ENCODE measurements around the gene MYG1.
"Not testable (repeated sequence)": the region's sequence is repeated elsewhere in the genome, so short reads cannot be mapped to it uniquely, and the experiment has no call there.

MYG1 gene

DNA sequence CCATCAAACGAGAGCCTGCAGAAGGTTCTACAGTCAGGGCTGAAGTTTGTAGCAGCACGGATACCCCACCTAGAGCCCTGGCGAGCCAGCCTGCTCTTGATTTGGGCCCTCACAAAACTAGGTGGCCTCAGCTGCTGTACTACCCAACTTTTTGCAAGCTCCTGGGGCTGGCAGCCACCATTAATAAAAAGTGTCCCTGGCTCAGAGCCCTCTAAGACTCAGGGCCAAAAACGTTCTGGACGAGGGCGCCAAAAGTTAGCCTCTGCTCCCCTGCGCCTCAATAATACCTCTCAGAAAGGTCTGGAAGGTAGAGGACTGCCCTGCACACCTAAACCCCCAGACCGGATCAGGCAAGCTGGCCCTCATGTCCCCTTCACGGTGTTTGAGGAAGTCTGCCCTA, 13.0 kb upstream of the MYG1 start:
- DNase-seq (ENCODE audit: low read depth in 2 of 2, low spot score in 1 of 2), result no peak

DNA sequence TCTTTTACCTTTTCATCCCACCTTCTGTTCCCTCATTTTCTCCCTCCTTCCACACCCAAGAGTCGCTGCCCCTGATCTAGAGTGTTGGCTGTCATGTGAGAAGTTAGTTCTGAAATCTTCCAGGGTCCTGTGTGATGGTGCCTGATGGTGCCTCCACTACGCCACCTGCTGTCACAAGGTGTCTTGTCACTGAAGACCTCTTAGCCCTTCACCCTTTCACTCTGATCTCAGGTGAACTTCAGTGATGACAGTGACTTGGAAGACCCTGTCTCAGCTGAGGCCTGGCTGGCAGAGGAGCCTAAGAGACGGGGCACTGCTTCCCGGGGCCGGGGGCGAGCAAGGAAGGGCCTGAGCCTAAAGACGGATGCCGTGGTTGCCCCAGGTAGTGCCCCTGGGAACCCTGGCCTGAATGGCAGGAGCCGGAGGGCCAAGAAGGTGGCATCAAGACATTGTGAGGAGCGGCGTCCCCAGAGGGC, 11.7 kb upstream of the MYG1 start:
- peak; percentile 20 to 56 for DNase-seq (ENCODE audit: low read depth in 2 of 2, low spot score in 1 of 2)

- DNase-seq (ENCODE audit: low read depth in 2 of 2, low spot score in 1 of 2), result no peak
These were observed 11.2 kb upstream of the MYG1 start for GRCh38 chr12:53288322-53288721.

DNA sequence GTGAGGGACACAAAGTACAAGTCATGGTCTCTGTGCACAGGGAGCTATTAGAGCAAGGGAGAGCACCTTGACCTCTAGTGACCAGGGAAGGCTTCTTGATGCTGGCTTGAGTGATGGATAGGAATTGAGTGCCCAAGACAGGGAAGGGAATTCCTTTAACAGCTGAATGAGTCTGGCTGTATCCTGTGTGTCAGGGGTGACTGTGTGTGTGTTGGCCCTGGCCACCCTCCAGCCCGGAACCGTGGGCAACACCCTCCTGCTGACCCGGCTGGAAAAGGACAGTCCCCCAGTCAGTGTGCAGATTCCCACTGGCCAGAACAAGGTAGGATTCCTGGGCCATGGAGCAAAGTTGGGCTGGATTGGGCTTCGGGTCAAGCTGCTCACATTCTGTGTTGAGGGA, 9.6 kb upstream of the MYG1 start:
- DNase-seq (ENCODE audit: low read depth in 2 of 2, low spot score in 1 of 2), result no peak

GRCh38 chr12:53290661-53291060, 8.8 kb upstream of the MYG1 start:
- DNase-seq (ENCODE audit: low read depth in 2 of 2, low spot score in 1 of 2), result no peak

DNA sequence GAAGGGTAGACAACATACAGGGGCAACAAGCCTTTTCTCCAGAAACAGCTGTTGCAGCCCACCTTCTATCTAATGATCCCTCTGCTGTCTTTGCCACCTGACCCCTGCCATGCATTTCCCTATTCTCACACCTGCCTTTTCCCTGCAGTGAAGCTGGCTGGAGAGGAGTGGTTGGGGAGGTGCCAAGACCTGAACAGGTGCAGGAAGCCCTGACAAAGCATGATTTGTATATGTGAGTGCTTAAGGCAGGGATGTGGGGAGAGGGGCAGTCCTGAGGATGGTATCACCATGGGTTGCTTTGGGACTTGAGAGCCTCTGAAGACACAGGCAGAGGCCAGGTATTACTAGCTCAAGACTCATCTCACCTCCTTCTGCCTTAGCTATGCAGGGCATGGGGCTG, 7.1 kb upstream of the MYG1 start:
- DNase-seq (ENCODE audit: low read depth in 2 of 2, low spot score in 1 of 2), result no peak

- peak; percentile 67 to 73 for DNase-seq (ENCODE audit: low read depth in 2 of 2, low spot score in 1 of 2)
These were observed 4.2 kb upstream of the MYG1 start, which contains the start of gene PFDN5 for GRCh38 chr12:53295070-53295890. TSS of gene PFDN5 (plus strand) at chr12:53295542. CDS start at chr12:53295568, 26 bp downstream.

GRCh38 chr12:53295891-53296219, 3.6 kb upstream of the MYG1 start:
- no peak for DNase-seq (ENCODE audit: low read depth in 2 of 2, low spot score in 1 of 2)

DNA sequence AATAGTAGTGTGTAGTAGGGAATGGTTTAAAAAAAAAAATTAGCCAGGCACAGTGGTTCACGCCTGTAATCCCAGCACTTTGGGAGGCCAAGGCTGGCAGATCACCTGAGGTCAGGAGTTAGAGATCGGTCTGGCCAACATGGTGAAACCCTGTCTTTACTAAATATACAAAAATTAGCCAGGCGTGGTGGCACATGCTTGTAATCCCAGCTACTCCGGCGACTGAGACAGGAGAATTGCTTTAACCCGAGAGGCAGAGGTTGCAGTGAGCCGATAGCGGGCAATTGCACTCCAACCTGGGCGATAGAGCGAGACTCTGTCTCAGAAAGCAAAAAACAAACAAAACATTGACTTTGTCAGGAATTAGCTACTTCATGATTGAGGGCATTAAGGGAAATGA, 2.4 kb upstream of the MYG1 start:
- not testable (repeated sequence) for DNase-seq (ENCODE audit: low read depth in 2 of 2, low spot score in 1 of 2)

DNA sequence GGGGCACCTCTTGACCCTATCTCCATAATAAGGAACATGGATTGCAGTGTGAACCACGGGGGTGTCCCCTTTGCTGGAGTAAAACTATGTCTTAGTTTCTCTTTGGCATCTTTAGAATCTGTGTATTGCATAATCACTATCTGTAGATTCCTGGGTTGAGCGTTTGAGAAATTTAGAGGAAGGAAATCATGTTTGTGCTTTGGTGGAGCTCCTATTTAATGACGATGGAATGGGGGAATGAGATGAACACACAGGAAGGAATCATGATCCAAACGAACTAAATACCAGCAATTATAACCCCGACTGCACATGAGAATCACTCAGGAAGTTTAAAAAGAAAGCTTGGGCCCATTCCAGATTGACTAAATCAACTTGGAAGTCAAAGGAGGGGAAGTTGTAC, 1.3 kb upstream of the MYG1 start:
- DNase-seq (ENCODE audit: low read depth in 2 of 2, low spot score in 1 of 2), result no peak

GRCh38 chr12:53299101-53299453, 418 bp upstream of the MYG1 start:
- DNase-seq (ENCODE audit: low read depth in 2 of 2, low spot score in 1 of 2), result no peak

DNA sequence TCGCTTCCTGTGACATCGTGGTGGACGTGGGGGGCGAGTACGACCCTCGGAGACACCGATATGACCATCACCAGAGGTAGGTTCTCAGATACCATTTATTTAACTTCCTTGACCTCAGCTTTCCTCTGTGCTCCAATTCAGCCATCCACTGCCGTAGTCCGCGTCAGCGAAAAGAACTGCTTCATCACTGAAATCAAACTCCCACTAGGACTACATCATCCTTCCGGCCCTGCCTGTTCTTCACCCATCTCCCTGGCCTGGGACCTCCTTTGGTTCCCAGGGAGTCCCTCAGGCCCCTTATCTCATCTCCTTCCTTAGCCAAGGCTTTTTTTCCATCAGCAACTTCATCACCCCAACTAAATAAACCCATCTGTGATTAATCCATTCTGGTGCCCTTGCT, 692 bp downstream of the MYG1 start:
- no peak for DNase-seq (ENCODE audit: low read depth in 2 of 2, low spot score in 1 of 2)

DNA sequence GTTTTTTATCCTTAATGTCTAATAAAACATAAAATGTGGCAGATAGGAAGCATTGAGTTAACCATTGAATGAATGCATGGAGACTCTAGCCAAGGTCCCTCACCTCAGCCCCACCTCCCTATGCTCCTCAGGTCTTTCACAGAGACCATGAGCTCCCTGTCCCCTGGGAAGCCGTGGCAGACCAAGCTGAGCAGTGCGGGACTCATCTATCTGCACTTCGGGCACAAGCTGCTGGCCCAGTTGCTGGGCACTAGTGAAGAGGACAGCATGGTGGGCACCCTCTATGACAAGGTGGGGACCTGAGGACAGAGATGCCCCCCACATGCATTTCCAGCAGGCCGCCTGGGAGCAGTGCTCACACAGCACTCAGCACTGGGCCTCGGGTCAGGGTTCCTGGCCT, 3.4 kb downstream of the MYG1 start:
- DNase-seq (ENCODE audit: low read depth in 2 of 2, low spot score in 1 of 2), result no peak

- DNase-seq (ENCODE audit: low read depth in 2 of 2, low spot score in 1 of 2), result no peak
These were observed 7.3 kb downstream of the MYG1 start for GRCh38 chr12:53306826-53307225.

DNA sequence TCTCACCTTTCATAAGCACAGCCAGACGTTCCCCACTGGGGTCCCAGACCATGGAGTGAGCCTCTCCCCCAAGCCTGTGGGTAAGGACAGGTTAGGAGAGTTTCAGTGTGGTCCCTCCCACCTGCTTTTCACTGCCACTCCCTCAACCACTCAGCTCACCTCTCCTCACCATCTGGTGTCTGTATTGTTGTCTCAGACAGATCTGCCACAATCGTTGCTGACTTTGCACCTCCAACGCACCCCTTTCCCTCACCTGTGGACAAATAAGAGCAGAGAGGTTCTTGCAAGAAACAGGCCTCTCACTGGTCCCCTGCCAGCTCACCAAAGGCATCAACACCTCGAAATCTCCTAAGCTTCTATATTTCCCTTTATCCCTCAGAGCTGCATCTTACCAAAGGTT, 8.8 kb downstream of the MYG1 start:
- DNase-seq (ENCODE audit: low read depth in 2 of 2, low spot score in 1 of 2), result no peak

DNA sequence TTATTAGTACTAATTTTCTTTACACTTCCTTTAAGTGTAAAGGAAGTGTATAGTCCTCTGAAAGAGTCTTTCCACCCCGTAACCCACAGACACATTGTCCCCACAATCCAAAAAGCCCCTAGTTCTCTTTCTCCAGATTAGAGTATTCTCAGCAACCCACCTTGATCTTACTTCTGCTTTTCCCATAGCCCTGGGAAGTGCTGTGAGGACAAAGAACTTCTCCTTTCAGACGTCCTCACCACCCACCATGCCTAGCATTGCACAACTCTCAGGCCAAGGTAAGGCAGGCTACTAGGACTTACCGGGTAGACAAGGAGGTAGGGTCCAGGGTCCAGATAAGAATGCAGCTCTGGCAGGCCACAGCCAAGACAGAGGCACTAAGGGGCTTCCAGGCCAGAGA, 14.5 kb downstream of the MYG1 start:
- no peak for DNase-seq (ENCODE audit: low read depth in 2 of 2, low spot score in 1 of 2)

- no peak for DNase-seq (ENCODE audit: low read depth in 2 of 2, low spot score in 1 of 2)
These were observed 21.1 kb downstream of the MYG1 start for GRCh38 chr12:53320352-53321195.

DNA sequence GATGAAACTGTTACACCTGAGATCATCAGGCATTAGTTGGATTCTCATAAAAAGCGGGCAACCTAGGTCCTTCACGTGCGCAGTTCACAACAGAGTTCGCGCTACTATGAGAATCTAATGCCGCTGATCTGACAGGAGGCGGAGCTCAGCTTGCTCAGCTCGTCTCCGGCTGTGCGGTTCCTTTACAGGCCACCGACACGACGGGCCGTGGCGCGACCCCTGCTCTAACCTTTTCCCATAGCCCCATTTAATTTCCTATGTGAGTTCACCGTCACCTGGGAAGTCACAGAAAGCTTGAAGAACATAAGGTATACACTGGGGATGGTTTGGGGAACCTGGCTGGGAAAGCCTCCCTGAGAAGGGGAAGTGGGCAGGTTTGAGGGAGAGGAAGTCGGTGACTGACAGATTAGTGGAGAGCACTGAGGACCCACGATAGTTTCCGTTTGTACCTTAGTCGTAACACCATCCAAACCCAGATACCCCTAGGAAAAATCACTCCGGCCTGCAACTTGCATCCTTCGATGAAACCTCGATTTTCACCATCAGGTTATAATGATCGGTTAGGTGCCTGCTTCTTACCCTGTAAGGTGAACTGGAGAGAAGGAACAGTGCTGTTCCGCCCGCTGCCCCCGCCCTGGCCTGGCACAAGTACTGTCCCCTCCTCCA, 24.8 kb downstream of the MYG1 start:
- peak in 1 of 2 donors; percentile 28 for DNase-seq (ENCODE audit: low read depth in 2 of 2, low spot score in 1 of 2)

DNA sequence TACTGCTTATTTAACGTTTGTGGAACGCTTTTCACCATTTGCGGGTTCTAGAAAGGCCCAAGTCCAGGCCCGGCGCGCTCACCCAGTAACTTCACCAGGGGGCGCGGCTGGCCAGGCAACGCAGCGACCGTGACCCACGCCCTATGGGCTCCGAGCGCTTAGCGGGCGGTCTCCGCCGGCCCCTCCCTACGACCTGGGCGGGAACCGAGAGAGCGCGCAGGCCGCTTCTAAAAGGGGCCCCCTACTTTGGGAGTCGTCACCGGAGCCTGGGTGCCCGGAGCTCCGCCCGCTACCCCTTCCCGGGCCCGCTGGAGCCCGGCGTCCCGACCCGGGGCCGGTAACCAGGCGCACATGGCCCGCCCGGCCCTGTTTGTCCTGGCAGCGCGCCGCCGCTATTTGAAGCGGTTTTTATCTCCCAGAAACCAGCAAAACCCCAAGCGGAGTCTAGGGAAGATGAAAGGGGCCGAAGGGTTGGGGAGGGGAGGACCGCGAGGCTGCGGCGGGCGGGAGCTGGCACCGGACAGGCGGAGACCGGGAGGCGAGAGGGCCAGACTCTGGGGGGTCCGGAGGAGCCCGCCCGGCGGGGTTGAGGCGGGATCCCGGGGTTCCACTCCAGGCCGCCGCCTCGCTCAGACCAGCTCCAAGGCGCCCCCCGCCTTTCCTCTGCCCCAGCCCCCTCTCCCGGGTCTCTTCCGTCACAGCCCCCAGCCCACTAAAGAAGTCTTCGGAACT, 25.4 kb downstream of the MYG1 start:
- DNase-seq (ENCODE audit: low read depth in 2 of 2, low spot score in 1 of 2), result peak; percentile 64 to 71

- DNase-seq (ENCODE audit: low read depth in 2 of 2, low spot score in 1 of 2), result no peak
These were observed 26.1 kb downstream of the MYG1 start for GRCh38 chr12:53325511-53326061.
